Large intestine (tissue), 12 donors: ENCODE measurements around the gene OPN5. TPM values are rescaled to one million over a fixed set of nuclear protein-coding genes. Genes with fewer than 3 reads are reported as not detected.
"Not testable (repeated sequence)": the region's sequence is repeated elsewhere in the genome, so short reads cannot be mapped to it uniquely, and the experiment has no call there.

ENCODE experiments used
- DNase-seq, 2 donors: peaks; one replicate each; pipeline versions ENCODE4 v3.0.0 to v3.0.0-alpha.2; 2013
- H3K27ac ChIP-seq: one replicate; pipeline ENCODE4 v1.5.1; 2013; ENCODE audit warnings: low read length
- H3K27me3 ChIP-seq: 2 replicates; pipeline ENCODE4 v1.6.1; 2013; ENCODE audit warnings: low read length; ENCODE audit not compliant: control insufficient read depth, insufficient read depth
- H3K36me3 ChIP-seq: 2 replicates; pipeline ENCODE4 v1.6.1; 2013; ENCODE audit warnings: low read length; ENCODE audit not compliant: control insufficient read depth, insufficient read depth
- H3K4me1 ChIP-seq: one replicate; pipeline ENCODE4 v1.6.1; 2013; ENCODE audit warnings: low read length; ENCODE audit not compliant: control insufficient read depth, insufficient read depth
- H3K4me3 ChIP-seq: one replicate; pipeline ENCODE4 v1.5.1; 2013; ENCODE audit warnings: low read length
- H3K9me3 ChIP-seq: one replicate; pipeline ENCODE4 v1.6.1; 2013; ENCODE audit warnings: mild to moderate bottlenecking, low read depth, low read length, moderate library complexity; ENCODE audit not compliant: control insufficient read depth
- WGBS: methylation state at CpG from one replicate; pipeline ENCODE4 v1.1.5; 2013; ENCODE audit warnings: low lambda C conversion rate; ENCODE audit not compliant: insufficient coverage; 5-methylcytosine and 5-hydroxymethylcytosine counted together
- long read RNA-seq, 11 donors: transcript quantifications; one replicate each; lab custom pipeline, GENCODE V29; 2026
- polyA plus RNA-seq: library from polyadenylated mRNA; unstranded; fragments of 120-200 nt; gene quantifications from one replicate; pipeline ENCODE4 v1.2.1, GENCODE V29; 2013

Gene OPN5
- polyA plus RNA-seq: 0.06 TPM
- long read RNA-seq, donor 1: 0 reads
- long read RNA-seq, donor 2: 0 reads
- long read RNA-seq, donor 3: 0 reads
- long read RNA-seq, donor 4: 0 reads
- long read RNA-seq, donor 5: 0 reads
- long read RNA-seq, donor 6: 0 reads
- long read RNA-seq, donor 7: 0 reads
- long read RNA-seq, donor 8: 0 reads
- long read RNA-seq, donor 9: 0 reads
- long read RNA-seq, donor 10: 0 reads
- long read RNA-seq, donor 11: 0 reads

- DNase-seq: no peak
- H3K9me3 ChIP-seq: no peaks in the 10 kb centered on the region
These were observed at the start of gene OPN5 for GRCh38 chr6:47781732-47782131. Gene OPN5 (plus strand): TSS chr6:47782032. CDS start chr6:47782067, 35 bp downstream.

GRCh38 chr6:47733879-47734558 lies 47.8 kb upstream of the OPN5 start:
- no peaks in the 10 kb centered on the region for H3K36me3 ChIP-seq
- peak; percentile 23 to 26 for DNase-seq
- no peaks in the 10 kb centered on the region for H3K27me3 ChIP-seq
- H3K4me3 ChIP-seq: no peak overlapping the region
- WGBS: 20% methylated on average over 1 of the region's 2 CpGs
- peaks cover 7% of the 10 kb centered on the region for H3K4me1 ChIP-seq
- H3K9me3 ChIP-seq: no peaks in the 10 kb centered on the region
- no peak overlapping the region for H3K27ac ChIP-seq

More at GRCh38 chr6:47781732-47782131, at the start of gene OPN5:
- 91% methylated on average over 1 of the region's 8 CpGs for WGBS
- Histone ChIP-seq H3K27ac (no peak within 1 kb of the TSS), H3K27me3 (peaks cover 6% of the 10 kb centered on the region), H3K4me3 (no peak within 1 kb of the TSS), H3K36me3 (no peaks in the 10 kb centered on the region), H3K4me1 (peaks cover 3% of the 10 kb centered on the region)

GRCh38 chr6:47734831-47735481 lies 46.9 kb upstream of the OPN5 start:
- DNase-seq: no peak
- Histone ChIP-seq H3K4me3 (no peak overlapping the region), H3K27ac (no peak overlapping the region), H3K4me1 (no peaks in the 10 kb centered on the region), H3K27me3 (no peaks in the 10 kb centered on the region), H3K9me3 (no peaks in the 10 kb centered on the region), H3K36me3 (no peaks in the 10 kb centered on the region)
- WGBS: 13% methylated on average over 1 of the region's 4 CpGs

- Histone ChIP-seq H3K27ac (no peak overlapping the region), H3K4me3 (no peak overlapping the region), H3K4me1 (no peaks in the 10 kb centered on the region), H3K9me3 (no peaks in the 10 kb centered on the region), H3K36me3 (no peaks in the 10 kb centered on the region), H3K27me3 (no peaks in the 10 kb centered on the region)
- peak in 1 of 2 donors; percentile 6 for DNase-seq
- 61% methylated on average over 3 of the region's 7 CpGs for WGBS
These were observed 45.6 kb upstream of the OPN5 start for GRCh38 chr6:47736083-47736700.

GRCh38 chr6:47737406-47737805 lies 44.4 kb upstream of the OPN5 start:
- H3K9me3 ChIP-seq: no peaks in the 10 kb centered on the region
- no peaks in the 10 kb centered on the region for H3K36me3 ChIP-seq
- H3K4me1 ChIP-seq: no peaks in the 10 kb centered on the region
- no CpG with 5 or more reads among the region's 2 CpGs for WGBS
- H3K27ac ChIP-seq: no peak overlapping the region
- no peak for DNase-seq
- H3K4me3 ChIP-seq: no peak overlapping the region
- no peaks in the 10 kb centered on the region for H3K27me3 ChIP-seq

- WGBS: no CpG with 5 or more reads among the region's 1 CpG
- DNase-seq: no peak
- no peaks in the 10 kb centered on the region for H3K9me3 ChIP-seq
- H3K4me1 ChIP-seq: no peaks in the 10 kb centered on the region
- H3K4me3 ChIP-seq: no peak overlapping the region
- H3K27ac ChIP-seq: no peak overlapping the region
- no peaks in the 10 kb centered on the region for H3K27me3 ChIP-seq
- H3K36me3 ChIP-seq: no peaks in the 10 kb centered on the region
These were observed 41.1 kb upstream of the OPN5 start for GRCh38 chr6:47740714-47741113.

GRCh38 chr6:47741807-47742206 lies 40.0 kb upstream of the OPN5 start:
- Histone ChIP-seq H3K4me1 (no peaks in the 10 kb centered on the region), H3K36me3 (no peaks in the 10 kb centered on the region), H3K27me3 (no peaks in the 10 kb centered on the region), H3K27ac (no peak overlapping the region), H3K4me3 (no peak overlapping the region), H3K9me3 (no peaks in the 10 kb centered on the region)
- whole genome bisulfite sequencing: no CpG with 5 or more reads among the region's 2 CpGs
- no peak for DNase-seq

- no peaks in the 10 kb centered on the region for H3K27me3 ChIP-seq
- no peak for DNase-seq
- H3K4me1 ChIP-seq: no peaks in the 10 kb centered on the region
- no peaks in the 10 kb centered on the region for H3K36me3 ChIP-seq
- no peak overlapping the region for H3K4me3 ChIP-seq
- no peaks in the 10 kb centered on the region for H3K9me3 ChIP-seq
- no peak overlapping the region for H3K27ac ChIP-seq
These were observed 38.1 kb upstream of the OPN5 start for GRCh38 chr6:47743744-47744143.

GRCh38 chr6:47745269-47745668 lies 36.6 kb upstream of the OPN5 start:
- WGBS: no CpG with 5 or more reads among the region's 3 CpGs
- H3K27ac ChIP-seq, H3K4me3 ChIP-seq, H3K4me1 ChIP-seq, H3K36me3 ChIP-seq, H3K9me3 ChIP-seq, H3K27me3 ChIP-seq, DNase-seq: not testable (repeated sequence)

- Histone ChIP-seq H3K9me3 (no peaks in the 10 kb centered on the region), H3K27ac (no peak overlapping the region), H3K4me3 (no peak overlapping the region), H3K4me1 (no peaks in the 10 kb centered on the region), H3K27me3 (no peaks in the 10 kb centered on the region), H3K36me3 (no peaks in the 10 kb centered on the region)
- DNase-seq: no peak
- 60% methylated on average over 1 of the region's 1 CpG for WGBS
These were observed 32.1 kb upstream of the OPN5 start for GRCh38 chr6:47749757-47750156.
